ENCODE measurements around the gene SH3BGRL3.

- TF ChIP-seq CTCF (IDR thresholded peaks at IDR 0.05) (no peak), POLR2AphosphoS5 (IDR thresholded peaks at IDR 0.05) (no peak), EP300 (IDR thresholded peaks at IDR 0.05) (no peak)
Observed at GRCh38 chr1:26314501-26314900, 34.6 kb downstream of the SH3BGRL3 start.

Measured in esophagus muscularis mucosa (tissue), 4 donors.